Prostate gland (tissue), 2 donors: ENCODE results near the gene PSMB9.

Source experiments
- POLR2A ChIP-seq: fragments of 450-650 bp; IDR thresholded peaks from one replicate; pipeline ENCODE4 v1.6.1; 2016; ENCODE audit warnings: antibody characterized with exemption, mild to moderate bottlenecking
- TF ChIP-seq, protein P1 (sequence below), 4 experiments: fragments of 200-600 bp in 2 of 4; fragments of 450-650 bp in 2 of 4; sonication (generic) in 2 of 4; IDR thresholded peaks; 1 replicate in 3 of 4; 2 replicates in 1 of 4; pipeline ENCODE4 v1.5.1; 2016 to 2019; ENCODE audit warnings: antibody characterized with exemption in 4 of 4, mild to moderate bottlenecking in 2 of 4, moderate library complexity in 2 of 4

DNA sequence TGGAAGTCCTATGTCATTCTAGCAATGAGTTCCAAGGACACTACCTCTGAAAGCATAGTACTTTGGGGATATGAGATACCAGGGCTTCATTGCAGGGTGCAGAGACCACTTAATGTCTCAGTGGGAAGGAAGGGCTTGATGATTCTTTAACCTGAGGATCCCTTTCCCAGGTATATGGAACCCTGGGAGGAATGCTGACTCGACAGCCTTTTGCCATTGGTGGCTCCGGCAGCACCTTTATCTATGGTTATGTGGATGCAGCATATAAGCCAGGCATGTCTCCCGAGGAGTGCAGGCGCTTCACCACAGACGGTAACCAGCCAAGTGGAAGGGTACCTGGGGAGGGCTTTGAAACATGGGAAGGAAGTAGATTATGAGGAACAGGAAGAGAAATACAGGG is 4.2 kb downstream of the PSMB9 start:
- TF ChIP-seq, protein P1, sequence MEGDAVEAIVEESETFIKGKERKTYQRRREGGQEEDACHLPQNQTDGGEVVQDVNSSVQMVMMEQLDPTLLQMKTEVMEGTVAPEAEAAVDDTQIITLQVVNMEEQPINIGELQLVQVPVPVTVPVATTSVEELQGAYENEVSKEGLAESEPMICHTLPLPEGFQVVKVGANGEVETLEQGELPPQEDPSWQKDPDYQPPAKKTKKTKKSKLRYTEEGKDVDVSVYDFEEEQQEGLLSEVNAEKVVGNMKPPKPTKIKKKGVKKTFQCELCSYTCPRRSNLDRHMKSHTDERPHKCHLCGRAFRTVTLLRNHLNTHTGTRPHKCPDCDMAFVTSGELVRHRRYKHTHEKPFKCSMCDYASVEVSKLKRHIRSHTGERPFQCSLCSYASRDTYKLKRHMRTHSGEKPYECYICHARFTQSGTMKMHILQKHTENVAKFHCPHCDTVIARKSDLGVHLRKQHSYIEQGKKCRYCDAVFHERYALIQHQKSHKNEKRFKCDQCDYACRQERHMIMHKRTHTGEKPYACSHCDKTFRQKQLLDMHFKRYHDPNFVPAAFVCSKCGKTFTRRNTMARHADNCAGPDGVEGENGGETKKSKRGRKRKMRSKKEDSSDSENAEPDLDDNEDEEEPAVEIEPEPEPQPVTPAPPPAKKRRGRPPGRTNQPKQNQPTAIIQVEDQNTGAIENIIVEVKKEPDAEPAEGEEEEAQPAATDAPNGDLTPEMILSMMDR (IDR thresholded peaks at IDR 0.05), result no peak
- no peak for TF ChIP-seq POLR2A
